Stimulated activated naive CD8-positive, alpha-beta T cell treated with anti-CD3 and anti-CD28 coated beads, Interleukin-15, Interleukin-2, amounts not matched to agents 100 U/mL and 50 U/mL, for 24 hours (primary cell): Measurements from ENCODE around the gene MYLK.

Experiments
- ATAC-seq: fragments of 150-1000 bp; cut with Tn5 transposase; one replicate; pipeline ENCODE4 v1.10.0; 2021
- DNase-seq: peaks from one replicate; pipeline ENCODE4 v3.0.0; 2021

The MYLK gene

GRCh38 chr3:123668906-123669305 is 215.2 kb downstream of the MYLK start:
- no peak for DNase-seq
- no peak for ATAC-seq

DNA sequence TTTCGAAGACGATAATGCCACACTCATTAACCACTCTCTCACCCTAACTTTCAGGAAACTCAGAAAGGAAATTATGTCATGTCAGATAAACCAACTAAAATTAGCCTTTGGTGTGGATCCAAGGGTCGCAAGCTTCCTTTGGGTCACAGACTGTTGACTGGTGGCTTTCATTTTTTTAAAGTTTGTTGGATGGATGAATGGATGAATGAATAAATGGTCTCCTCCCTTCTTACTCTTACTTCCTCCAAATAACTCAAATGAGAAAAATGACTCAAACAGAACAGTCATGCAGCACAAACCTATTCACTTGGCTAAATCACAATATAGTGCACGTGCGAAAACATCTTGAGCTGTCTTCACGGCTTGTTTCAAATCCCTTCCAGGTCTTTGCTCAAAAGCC is 216.3 kb downstream of the MYLK start:
- ATAC-seq: no peak

GRCh38 chr3:123664753-123665152 is 219.4 kb downstream of the MYLK start:
- ATAC-seq (no peak), DNase-seq (no peak)

More for the DNA sequence above, 216.3 kb downstream of the MYLK start:
- no peak for DNase-seq

GRCh38 chr3:123663977-123664376 is 220.2 kb downstream of the MYLK start:
- DNase-seq: no peak
- no peak for ATAC-seq

DNA sequence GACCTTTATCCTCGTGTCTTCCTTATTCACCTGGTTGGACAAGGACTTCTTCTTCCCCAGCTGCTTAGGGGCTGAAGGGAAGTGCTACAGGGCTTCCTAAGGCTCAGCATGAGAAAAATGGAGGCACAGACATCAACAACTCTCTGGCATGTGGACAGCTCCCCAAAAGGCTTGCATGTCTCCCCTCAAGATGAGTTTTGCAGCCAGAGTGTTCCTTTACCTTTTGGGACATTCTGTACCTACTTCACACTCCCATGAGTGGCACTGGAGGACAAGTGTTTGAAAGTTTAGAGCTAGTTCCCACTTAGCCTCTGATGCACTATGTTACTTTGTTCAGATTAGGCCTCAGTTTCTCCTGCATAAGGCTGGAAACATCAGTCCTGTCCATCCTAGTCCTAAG is 222.2 kb downstream of the MYLK start:
- ATAC-seq: no peak

DNA sequence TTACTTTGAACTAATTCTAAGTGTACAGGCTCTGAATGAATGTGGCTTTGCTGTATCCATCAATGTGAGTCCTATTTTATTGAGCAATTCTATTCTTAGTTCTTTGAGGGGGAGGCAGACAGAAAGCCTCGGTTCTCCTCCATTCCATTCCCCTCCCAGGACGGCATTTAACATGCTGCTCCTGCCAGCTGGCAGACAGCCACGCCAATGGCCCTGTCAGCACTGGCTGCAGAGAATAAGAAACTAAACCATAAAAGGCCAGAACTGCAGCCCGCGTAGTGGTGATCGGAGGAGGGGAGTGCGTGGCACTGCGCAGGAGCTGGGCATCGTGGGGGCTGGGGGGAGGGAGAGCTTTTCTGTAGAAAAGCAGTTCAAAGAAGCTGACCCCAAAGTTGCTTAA is 223.2 kb downstream of the MYLK start:
- no peak for DNase-seq
- no peak for ATAC-seq

More for the DNA sequence above, 222.2 kb downstream of the MYLK start:
- DNase-seq: no peak

DNA sequence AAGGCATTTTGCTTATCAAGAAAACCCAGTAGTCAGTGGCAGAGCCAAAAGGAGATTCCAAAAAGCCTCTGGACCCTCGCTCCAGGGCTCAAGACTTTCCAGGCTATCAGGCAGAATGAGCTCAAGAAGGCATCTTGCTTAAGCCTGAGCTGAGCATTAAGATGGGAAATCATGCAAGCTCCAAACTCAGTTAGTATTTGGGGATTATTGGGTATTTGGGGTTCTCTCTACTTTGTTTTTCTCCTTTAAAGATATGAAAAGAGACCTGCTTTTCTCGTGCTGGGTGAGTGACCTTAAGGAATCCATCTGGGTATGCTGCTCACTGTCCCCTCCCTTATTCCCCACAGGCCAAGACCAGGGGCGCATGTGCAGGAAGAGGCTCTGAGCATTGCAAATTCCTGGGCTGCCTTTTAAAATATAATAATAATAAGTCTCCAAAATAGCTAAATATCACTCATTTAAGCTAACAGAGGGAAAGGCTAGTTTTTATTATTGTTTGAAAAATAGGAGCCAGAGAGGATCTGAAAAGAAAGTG is 223.9 kb downstream of the MYLK start:
- DNase-seq: no peak

DNA sequence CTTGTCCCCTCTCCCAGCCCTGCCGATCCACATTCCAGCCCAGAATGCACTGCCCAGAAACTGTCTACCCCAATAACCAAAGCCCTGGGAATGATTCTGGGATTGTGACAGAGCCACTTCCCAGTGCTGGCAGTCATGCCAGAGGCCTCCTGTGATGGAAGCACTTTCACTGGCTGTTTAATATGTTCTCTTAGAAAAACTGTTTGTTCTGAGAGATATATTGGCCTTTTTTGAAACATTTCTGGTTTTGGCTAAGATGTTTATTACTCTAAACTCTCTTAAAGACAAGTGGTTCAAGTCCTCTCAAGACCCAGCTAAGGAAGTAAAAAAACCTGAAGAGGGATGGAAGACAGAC is 225.3 kb downstream of the MYLK start:
- ATAC-seq: no peak
- DNase-seq: no peak

More for the DNA sequence above, 223.9 kb downstream of the MYLK start:
- ATAC-seq: no peak

GRCh38 chr3:123658118-123658851 is 225.8 kb downstream of the MYLK start:
- ATAC-seq: no peak
- no peak for DNase-seq

GRCh38 chr3:123657568-123657967 is 226.6 kb downstream of the MYLK start:
- ATAC-seq (no peak), DNase-seq (no peak)

DNA sequence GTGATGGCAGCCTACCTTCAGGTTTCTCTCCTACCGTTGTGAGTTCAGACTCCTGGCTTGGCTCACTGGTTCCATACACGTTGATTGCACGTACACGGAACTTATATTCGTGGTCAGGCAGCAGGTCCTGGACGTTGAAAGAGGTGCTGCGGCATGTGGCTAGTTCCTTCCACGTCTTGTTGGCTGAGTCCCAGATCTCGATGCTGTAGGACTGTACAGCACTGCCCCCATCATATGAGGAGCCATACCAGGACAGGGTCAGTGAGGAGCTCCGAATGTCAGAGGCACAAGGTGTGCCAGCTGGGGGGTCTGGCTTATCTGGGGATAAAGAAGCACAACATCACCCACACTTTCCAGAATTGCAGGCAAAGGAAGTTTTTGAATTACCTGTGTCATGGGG is 227.0 kb downstream of the MYLK start:
- ATAC-seq: no peak
- no peak for DNase-seq

- DNase-seq: peak; percentile 10
- no peak for ATAC-seq
Observed at GRCh38 chr3:123656691-123657090, 227.4 kb downstream of the MYLK start.

- ATAC-seq (no peak), DNase-seq (no peak)
Observed at GRCh38 chr3:123656274-123656673, 227.9 kb downstream of the MYLK start.

DNA sequence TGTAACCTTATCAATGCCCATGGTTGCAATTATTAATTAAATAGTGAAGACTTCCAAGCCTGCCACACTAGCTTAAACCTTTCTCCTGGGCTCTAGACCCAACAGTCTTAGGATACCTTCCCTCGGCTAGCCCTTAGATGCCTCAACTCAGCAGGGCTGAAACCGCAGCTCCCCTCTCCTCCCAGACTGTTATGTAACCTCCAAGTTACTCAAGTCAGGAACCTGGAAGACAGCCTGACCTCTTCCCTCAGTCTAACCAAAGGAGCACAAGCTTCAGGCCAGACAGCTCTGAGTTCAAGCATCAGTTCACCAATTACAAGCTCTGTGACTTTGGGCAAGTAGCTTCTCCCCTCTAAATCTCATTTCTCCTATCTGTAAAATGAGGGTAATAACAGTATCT is 228.7 kb downstream of the MYLK start:
- DNase-seq: no peak
- no peak for ATAC-seq

DNA sequence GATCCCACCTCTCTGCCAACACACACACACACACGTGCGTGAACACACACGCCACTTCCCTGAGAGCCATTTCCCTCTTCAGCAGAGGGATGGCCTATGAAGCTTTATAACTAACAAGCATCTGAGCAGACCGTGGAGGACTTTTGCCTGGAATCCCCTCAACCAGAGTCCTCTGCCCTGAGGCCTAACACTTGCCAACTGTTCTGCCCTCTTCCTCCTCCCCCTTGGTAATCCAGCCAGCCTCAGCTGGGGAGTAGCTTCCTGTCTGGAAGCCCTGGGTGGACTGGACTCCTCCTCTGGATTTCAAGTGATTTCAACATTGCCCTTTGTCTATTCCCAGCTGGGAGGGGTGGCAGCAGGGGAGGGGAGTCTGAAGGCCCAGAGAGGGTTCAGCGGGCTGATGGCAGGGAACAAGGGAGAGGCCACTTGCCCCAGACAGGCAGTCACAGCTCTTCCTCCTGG is 230.9 kb downstream of the MYLK start:
- ATAC-seq: no peak

DNA sequence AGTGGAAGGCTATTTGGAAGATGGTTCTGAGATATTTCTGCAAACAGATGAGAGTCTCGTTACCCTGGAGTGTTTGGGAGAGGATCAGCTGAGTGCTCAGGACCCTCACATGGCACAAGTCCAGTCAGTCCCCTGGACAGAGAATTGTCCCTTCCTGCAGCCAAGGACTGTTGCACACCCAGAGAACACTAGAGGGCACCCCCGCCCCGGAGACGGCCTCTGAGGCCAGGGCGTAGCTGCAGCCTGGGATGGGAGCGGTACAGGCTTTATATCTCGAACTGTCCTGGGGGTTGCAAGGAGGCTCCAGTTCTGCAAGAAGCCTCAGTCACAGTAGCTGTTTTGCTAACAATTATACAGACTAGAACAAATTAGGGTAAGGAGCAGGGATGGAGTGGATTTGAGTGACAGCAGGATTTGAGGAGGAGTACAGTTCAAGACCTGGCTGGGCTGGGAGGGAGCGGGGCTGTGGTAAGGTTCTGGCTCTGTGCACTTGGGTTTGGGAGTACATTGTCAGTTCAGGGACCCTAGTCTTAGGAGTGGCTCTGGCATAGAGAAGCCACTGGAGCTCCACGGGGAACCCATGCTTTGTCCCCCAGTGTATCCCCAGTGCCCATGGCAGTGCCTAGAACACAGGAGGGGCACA is 231.7 kb downstream of the MYLK start:
- DNase-seq: peak; percentile 61
- ATAC-seq: peak; percentile 58

More for the DNA sequence above, 230.9 kb downstream of the MYLK start:
- DNase-seq: no peak

- no peak for ATAC-seq
- no peak for DNase-seq
Observed at GRCh38 chr3:123651449-123652341, 232.4 kb downstream of the MYLK start.

- no peak for ATAC-seq
- DNase-seq: no peak
Observed at GRCh38 chr3:123650101-123650500, 234.0 kb downstream of the MYLK start.

DNA sequence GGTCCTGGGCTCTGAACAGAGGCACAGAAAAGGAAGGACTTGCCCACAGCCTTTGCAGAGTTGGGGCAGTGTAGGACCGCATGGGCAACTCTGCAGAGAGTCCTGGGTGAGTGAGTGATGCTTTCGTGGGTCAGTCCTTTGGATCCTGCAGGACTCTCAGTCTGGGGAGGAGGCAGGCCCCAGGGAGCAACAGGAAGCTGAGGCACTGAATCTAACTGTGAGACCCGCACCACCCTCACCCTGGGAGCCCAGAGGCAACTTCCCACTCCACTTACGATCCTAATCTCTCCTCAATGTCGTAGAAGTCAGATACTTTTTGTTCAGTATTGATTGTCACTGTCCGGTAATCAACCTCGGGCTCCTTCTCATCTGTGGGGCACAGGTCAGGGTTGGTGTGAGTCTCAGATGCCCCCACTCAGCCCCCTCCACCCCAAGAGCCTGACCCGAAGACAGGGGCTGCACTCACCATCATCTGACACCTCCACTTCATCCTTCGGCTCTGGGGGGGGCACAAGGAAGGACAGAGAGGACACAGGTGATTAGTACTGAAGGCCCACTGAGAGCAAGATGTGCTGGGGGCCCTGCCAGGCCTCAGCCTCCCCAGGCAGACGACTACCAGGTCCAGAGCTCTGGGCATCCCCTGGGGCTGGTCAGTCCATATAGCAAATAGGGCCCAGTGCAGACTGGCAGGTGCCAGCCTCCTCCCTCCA is 235.3 kb downstream of the MYLK start:
- no peak for DNase-seq
- ATAC-seq: no peak

DNA sequence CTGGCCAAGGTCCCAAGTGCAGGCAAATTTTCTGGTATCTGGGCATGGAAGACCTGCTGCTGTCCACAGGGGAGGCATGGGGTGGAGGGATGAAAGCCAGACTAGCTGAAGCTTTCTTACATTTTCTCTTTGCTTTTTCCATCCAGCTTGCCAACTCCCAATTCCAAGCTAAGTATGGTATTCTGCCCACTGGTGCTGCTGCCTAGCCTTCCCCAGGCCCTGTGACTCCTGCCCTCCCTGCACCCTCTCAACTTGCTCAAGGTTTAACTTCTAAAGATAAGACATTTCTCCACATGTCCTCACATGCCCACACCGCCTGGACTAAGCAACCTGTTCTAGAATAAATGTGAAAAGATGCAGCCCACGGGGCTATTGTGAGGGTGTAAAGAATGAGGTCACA is 239.8 kb downstream of the MYLK start:
- ATAC-seq (no peak), DNase-seq (no peak)

DNA sequence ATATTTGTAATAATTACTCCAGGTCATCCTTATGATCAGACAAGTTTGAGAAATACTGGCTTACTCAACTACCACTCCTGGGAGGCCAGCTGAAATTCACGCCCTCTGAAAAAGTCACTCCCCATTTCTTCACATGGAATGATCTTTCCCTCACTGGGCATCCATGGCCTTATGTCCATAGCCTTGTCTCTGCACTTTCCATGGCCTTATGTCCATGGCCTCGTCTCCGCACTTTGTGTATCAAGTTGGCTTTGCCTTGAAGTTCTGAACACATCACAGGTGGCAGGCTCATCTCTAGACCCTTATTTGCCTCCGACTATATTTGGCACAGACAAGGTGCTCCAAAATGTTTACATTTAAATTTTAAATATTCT is 241.2 kb downstream of the MYLK start:
- no peak for ATAC-seq
- DNase-seq: no peak
